ENCODE data around the gene PRKG1. TPM values are rescaled to one million over a fixed set of nuclear protein-coding genes. Genes with fewer than 3 reads are reported as not detected.
A peak's percentile ranks its signal among the peaks of the same experiment; 100 is the strongest.

Gene PRKG1
- total and polyA plus RNA-seq, 2 experiments from 2014 or later = 18.2 to 21.1 TPM

DNA sequence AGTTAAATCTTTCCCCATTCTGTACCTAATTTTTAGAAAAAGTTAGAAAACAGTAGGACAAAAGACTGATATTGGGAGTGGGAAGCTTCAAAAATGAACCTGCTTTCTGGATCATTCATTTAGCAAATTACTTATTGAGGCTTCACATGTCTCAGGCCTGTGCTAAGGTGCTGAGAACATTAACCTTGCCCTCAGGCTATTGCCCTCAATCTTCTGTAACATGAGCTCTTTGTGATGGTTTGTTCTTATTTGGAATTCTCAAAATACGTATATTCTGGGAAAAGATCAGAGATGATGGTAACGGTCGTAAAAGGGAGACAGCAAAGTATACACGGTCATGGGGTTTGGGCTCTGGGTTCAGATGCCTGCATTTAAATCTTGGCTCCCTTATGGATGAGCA is 39.5 kb upstream of the PRKG1 start:
- H3K9me2 ChIP-seq (ENCODE audit: insufficient read depth) = no peaks in the 10 kb centered on the region
- 0 out of 2 replicates have a peak overlapping the region, but pooled peaks have one; percentile 4 for H3K27ac Mint-ChIP-seq
- peak overlapping the region; percentile 35; the same call in 1 of the 2 replicates for H3K4me2 ChIP-seq
- no peak overlapping the region for H3K27ac ChIP-seq (ENCODE audit: low read depth)
- H4K20me1 ChIP-seq (replicated peaks; ENCODE audit: insufficient read depth) = no peaks in the 10 kb centered on the region
- H2AFZ ChIP-seq = no peak overlapping the region
- TF ChIP-seq, protein P1, sequence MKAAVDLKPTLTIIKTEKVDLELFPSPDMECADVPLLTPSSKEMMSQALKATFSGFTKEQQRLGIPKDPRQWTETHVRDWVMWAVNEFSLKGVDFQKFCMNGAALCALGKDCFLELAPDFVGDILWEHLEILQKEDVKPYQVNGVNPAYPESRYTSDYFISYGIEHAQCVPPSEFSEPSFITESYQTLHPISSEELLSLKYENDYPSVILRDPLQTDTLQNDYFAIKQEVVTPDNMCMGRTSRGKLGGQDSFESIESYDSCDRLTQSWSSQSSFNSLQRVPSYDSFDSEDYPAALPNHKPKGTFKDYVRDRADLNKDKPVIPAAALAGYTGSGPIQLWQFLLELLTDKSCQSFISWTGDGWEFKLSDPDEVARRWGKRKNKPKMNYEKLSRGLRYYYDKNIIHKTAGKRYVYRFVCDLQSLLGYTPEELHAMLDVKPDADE (IDR thresholded peaks at IDR 0.05) = no peak
- TF ChIP-seq STAT1 (IDR thresholded peaks at IDR 0.05; ENCODE audit: unreplicated experiment) = no peak
- TF ChIP-seq, protein P2, sequence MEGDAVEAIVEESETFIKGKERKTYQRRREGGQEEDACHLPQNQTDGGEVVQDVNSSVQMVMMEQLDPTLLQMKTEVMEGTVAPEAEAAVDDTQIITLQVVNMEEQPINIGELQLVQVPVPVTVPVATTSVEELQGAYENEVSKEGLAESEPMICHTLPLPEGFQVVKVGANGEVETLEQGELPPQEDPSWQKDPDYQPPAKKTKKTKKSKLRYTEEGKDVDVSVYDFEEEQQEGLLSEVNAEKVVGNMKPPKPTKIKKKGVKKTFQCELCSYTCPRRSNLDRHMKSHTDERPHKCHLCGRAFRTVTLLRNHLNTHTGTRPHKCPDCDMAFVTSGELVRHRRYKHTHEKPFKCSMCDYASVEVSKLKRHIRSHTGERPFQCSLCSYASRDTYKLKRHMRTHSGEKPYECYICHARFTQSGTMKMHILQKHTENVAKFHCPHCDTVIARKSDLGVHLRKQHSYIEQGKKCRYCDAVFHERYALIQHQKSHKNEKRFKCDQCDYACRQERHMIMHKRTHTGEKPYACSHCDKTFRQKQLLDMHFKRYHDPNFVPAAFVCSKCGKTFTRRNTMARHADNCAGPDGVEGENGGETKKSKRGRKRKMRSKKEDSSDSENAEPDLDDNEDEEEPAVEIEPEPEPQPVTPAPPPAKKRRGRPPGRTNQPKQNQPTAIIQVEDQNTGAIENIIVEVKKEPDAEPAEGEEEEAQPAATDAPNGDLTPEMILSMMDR (conservative IDR thresholded peaks at IDR 0.05; ENCODE audit: low read depth in 2 of 2) = no peak
- no peak for TF ChIP-seq POLR2AphosphoS5 (IDR thresholded peaks at IDR 0.05; ENCODE audit: low read depth)
- TF ChIP-seq, protein P3, sequence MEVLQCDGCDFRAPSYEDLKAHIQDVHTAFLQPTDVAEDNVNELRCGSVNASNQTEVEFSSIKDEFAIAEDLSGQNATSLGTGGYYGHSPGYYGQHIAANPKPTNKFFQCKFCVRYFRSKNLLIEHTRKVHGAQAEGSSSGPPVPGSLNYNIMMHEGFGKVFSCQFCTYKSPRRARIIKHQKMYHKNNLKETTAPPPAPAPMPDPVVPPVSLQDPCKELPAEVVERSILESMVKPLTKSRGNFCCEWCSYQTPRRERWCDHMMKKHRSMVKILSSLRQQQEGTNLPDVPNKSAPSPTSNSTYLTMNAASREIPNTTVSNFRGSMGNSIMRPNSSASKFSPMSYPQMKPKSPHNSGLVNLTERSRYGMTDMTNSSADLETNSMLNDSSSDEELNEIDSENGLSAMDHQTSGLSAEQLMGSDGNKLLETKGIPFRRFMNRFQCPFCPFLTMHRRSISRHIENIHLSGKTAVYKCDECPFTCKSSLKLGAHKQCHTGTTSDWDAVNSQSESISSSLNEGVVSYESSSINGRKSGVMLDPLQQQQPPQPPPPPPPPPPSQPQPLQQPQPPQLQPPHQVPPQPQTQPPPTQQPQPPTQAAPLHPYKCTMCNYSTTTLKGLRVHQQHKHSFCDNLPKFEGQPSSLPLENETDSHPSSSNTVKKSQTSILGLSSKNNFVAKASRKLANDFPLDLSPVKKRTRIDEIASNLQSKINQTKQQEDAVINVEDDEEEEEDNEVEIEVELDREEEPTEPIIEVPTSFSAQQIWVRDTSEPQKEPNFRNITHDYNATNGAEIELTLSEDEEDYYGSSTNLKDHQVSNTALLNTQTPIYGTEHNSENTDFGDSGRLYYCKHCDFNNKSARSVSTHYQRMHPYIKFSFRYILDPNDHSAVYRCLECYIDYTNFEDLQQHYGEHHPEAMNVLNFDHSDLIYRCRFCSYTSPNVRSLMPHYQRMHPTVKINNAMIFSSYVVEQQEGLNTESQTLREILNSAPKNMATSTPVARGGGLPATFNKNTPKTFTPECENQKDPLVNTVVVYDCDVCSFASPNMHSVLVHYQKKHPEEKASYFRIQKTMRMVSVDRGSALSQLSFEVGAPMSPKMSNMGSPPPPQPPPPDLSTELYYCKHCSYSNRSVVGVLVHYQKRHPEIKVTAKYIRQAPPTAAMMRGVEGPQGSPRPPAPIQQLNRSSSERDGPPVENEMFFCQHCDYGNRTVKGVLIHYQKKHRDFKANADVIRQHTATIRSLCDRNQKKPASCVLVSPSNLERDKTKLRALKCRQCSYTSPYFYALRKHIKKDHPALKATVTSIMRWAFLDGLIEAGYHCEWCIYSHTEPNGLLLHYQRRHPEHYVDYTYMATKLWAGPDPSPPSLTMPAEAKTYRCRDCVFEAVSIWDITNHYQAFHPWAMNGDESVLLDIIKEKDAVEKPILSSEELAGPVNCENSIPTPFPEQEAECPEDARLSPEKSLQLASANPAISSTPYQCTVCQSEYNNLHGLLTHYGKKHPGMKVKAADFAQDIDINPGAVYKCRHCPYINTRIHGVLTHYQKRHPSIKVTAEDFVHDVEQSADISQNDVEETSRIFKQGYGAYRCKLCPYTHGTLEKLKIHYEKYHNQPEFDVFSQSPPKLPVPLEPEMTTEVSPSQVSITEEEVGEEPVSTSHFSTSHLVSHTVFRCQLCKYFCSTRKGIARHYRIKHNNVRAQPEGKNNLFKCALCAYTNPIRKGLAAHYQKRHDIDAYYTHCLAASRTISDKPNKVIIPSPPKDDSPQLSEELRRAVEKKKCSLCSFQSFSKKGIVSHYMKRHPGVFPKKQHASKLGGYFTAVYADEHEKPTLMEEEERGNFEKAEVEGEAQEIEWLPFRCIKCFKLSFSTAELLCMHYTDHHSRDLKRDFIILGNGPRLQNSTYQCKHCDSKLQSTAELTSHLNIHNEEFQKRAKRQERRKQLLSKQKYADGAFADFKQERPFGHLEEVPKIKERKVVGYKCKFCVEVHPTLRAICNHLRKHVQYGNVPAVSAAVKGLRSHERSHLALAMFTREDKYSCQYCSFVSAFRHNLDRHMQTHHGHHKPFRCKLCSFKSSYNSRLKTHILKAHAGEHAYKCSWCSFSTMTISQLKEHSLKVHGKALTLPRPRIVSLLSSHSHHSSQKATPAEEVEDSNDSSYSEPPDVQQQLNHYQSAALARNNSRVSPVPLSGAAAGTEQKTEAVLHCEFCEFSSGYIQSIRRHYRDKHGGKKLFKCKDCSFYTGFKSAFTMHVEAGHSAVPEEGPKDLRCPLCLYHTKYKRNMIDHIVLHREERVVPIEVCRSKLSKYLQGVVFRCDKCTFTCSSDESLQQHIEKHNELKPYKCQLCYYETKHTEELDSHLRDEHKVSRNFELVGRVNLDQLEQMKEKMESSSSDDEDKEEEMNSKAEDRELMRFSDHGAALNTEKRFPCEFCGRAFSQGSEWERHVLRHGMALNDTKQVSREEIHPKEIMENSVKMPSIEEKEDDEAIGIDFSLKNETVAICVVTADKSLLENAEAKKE (CRISPR knock-in tag; IDR thresholded peaks at IDR 0.05) = no peak
- TF ChIP-seq ZNF331 (CRISPR knock-in tag; IDR thresholded peaks at IDR 0.05; ENCODE audit: low read depth) = no peak
- no peak for TF ChIP-seq CREB1 (CRISPR knock-in tag; IDR thresholded peaks at IDR 0.05; ENCODE audit: low read depth)
- TF ChIP-seq EZH2 (IDR thresholded peaks at IDR 0.05; ENCODE audit: low read depth, unreplicated experiment) = no peak
- no peak for TF ChIP-seq NANOG (IDR thresholded peaks at IDR 0.05; ENCODE audit: borderline replicate concordance)
- TF ChIP-seq ZNF114 (CRISPR knock-in tag; IDR thresholded peaks at IDR 0.05) = no peak
- TF ChIP-seq EZH2phosphoT487 (IDR thresholded peaks at IDR 0.05; ENCODE audit: unreplicated experiment) = no peak
- TF ChIP-seq, protein P4, sequence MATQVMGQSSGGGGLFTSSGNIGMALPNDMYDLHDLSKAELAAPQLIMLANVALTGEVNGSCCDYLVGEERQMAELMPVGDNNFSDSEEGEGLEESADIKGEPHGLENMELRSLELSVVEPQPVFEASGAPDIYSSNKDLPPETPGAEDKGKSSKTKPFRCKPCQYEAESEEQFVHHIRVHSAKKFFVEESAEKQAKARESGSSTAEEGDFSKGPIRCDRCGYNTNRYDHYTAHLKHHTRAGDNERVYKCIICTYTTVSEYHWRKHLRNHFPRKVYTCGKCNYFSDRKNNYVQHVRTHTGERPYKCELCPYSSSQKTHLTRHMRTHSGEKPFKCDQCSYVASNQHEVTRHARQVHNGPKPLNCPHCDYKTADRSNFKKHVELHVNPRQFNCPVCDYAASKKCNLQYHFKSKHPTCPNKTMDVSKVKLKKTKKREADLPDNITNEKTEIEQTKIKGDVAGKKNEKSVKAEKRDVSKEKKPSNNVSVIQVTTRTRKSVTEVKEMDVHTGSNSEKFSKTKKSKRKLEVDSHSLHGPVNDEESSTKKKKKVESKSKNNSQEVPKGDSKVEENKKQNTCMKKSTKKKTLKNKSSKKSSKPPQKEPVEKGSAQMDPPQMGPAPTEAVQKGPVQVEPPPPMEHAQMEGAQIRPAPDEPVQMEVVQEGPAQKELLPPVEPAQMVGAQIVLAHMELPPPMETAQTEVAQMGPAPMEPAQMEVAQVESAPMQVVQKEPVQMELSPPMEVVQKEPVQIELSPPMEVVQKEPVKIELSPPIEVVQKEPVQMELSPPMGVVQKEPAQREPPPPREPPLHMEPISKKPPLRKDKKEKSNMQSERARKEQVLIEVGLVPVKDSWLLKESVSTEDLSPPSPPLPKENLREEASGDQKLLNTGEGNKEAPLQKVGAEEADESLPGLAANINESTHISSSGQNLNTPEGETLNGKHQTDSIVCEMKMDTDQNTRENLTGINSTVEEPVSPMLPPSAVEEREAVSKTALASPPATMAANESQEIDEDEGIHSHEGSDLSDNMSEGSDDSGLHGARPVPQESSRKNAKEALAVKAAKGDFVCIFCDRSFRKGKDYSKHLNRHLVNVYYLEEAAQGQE (IDR thresholded peaks at IDR 0.05; ENCODE audit: unreplicated experiment) = no peak
- TF ChIP-seq JUNB (IDR thresholded peaks at IDR 0.05; ENCODE audit: unreplicated experiment) = no peak
- peak; percentile 20 for DNase-seq (ENCODE audit: low spot score)
- H3K4me3 Mint-ChIP-seq = no peak overlapping the region
- no peaks in the 10 kb centered on the region for H3K79me2 ChIP-seq (replicated peaks; ENCODE audit: insufficient read depth)
- peaks cover 35% of the 10 kb centered on the region for H3K4me1 Mint-ChIP-seq
- H3K27me3 Mint-ChIP-seq (ENCODE audit: insufficient read depth, low read depth, poor library complexity) = no peaks in the 10 kb centered on the region
- ATAC-seq = peak; percentile 35; the same call in 2 of the 3 replicates
- no peaks in the 10 kb centered on the region for H3K36me3 Mint-ChIP-seq (ENCODE audit: low read depth)
- H3K27me3 ChIP-seq (ENCODE audit: insufficient read depth) = no peaks in the 10 kb centered on the region
- H3K4me3 ChIP-seq = no peak overlapping the region
- peaks cover 33% of the 10 kb centered on the region for H3K4me1 ChIP-seq (ENCODE audit: insufficient read depth)
- H3F3A ChIP-seq (replicated peaks; ENCODE audit: low read depth) = no peaks in the 10 kb centered on the region
- no peaks in the 10 kb centered on the region for H3K9me3 Mint-ChIP-seq
- H3K36me3 ChIP-seq (ENCODE audit: insufficient read depth) = no peaks in the 10 kb centered on the region

Measured in GM23338 (cell line).